Neural cell (in vitro differentiated cells): ENCODE data around the gene HIC1. TPM values are rescaled to one million over a fixed set of nuclear protein-coding genes. Genes with fewer than 3 reads are reported as not detected.

Experiments
- H2AFZ ChIP-seq: fragments of 200-600, 300-800 bp; sonication (generic), shearing (Covaris generic); 2 replicates; pipeline ENCODE4 v1.6.0; 2014; ENCODE audit warnings: low read depth, mild to moderate bottlenecking, antibody characterized with exemption, low read length, moderate library complexity
- H3F3A ChIP-seq: fragments of 200-600 bp; shearing (Covaris generic); 2 replicates; pipeline ENCODE4 v1.6.1; 2016; ENCODE audit warnings: mild to moderate bottlenecking, moderate library complexity, mixed read lengths, antibody characterized with exemption, low read length; ENCODE audit not compliant: insufficient read depth, poor library complexity, severe bottlenecking
- H3K27ac ChIP-seq: fragments of 200-600, 300-800 bp; sonication (generic), shearing (Covaris generic); 2 replicates; pipeline ENCODE4 v1.5.1; 2014; ENCODE audit warnings: mild to moderate bottlenecking, low read length, moderate library complexity
- H3K27me3 ChIP-seq: fragments of 300-800, 200-600 bp; sonication (generic), shearing (Covaris generic); 2 replicates; pipeline ENCODE4 v1.6.0; 2014; ENCODE audit warnings: mild to moderate bottlenecking, low read depth, low read length, moderate library complexity; ENCODE audit not compliant: insufficient read depth
- H3K36me3 ChIP-seq: fragments of 300-800, 200-600 bp; sonication (generic), shearing (Covaris generic); 2 replicates; pipeline ENCODE4 v1.5.1; 2014; ENCODE audit warnings: mild to moderate bottlenecking, antibody characterized with exemption, low read length, moderate library complexity; ENCODE audit not compliant: insufficient read depth
- H3K4me2 ChIP-seq: fragments of 300-800, 200-600 bp; sonication (generic), shearing (Covaris generic); 2 replicates; pipeline ENCODE4 v1.6.0; 2014; ENCODE audit warnings: mild to moderate bottlenecking, low read length
- H3K4me3 ChIP-seq: fragments of 300-800, 200-600 bp; sonication (generic), shearing (Covaris generic); 2 replicates; pipeline ENCODE4 v1.5.1; 2014; ENCODE audit warnings: mild to moderate bottlenecking, low read length, moderate library complexity
- H3K79me2 ChIP-seq: fragments of 200-600 bp; shearing (Covaris generic); replicated peaks from 2 replicates; pipeline ENCODE4 v1.6.0; 2014; ENCODE audit warnings: mild to moderate bottlenecking, low read length, moderate library complexity; ENCODE audit not compliant: insufficient read depth
- H3K9ac ChIP-seq: fragments of 300-800, 200-600 bp; sonication (generic), shearing (Covaris generic); 2 replicates; pipeline ENCODE4 v1.6.1; 2016; ENCODE audit warnings: mild to moderate bottlenecking, low read length, mixed read lengths
- H3K9me2 ChIP-seq: fragments of 200-600 bp; shearing (Covaris generic); 2 replicates; pipeline ENCODE4 v1.6.1; 2016; ENCODE audit warnings: mild to moderate bottlenecking, low read length, mixed read lengths; ENCODE audit not compliant: insufficient read depth
- H3K9me3 ChIP-seq: fragments of 200-600, 300-800 bp; sonication (generic), shearing (Covaris generic); 2 replicates; pipeline ENCODE4 v1.6.1; 2016; ENCODE audit warnings: mild to moderate bottlenecking, mixed run types, low read length, moderate library complexity, mixed read lengths
- H4K20me1 ChIP-seq: fragments of 200-600 bp; shearing (Covaris generic); 2 replicates; pipeline ENCODE4 v1.6.1; 2016; ENCODE audit warnings: mild to moderate bottlenecking, mixed run types; ENCODE audit not compliant: insufficient read depth
- EP300 ChIP-seq: fragments of 450-650 bp; conservative IDR thresholded peaks from 2 replicates; pipeline ENCODE4 v1.6.1; 2014; ENCODE audit warnings: antibody characterized with exemption, mild to moderate bottlenecking, moderate library complexity; ENCODE audit not compliant: poor library complexity, severe bottlenecking
- EZH2 ChIP-seq: fragments of 200-600, 300-800 bp; shearing (Covaris generic), sonication (generic); IDR thresholded peaks from 2 replicates; pipeline ENCODE4 v1.6.1; 2014; ENCODE audit warnings: antibody characterized with exemption, low read length, borderline replicate concordance, mild to moderate bottlenecking; ENCODE audit not compliant: insufficient read depth, poor library complexity, severe bottlenecking
- MXI1 ChIP-seq: fragments of 450-650 bp; conservative IDR thresholded peaks from 2 replicates; pipeline ENCODE4 v1.6.1; 2014; ENCODE audit warnings: antibody characterized with exemption, mild to moderate bottlenecking; ENCODE audit not compliant: poor library complexity, severe bottlenecking
- POLR2AphosphoS5 ChIP-seq: IDR thresholded peaks from 2 replicates; pipeline ENCODE4 v1.6.1; 2012
- RAD21 ChIP-seq: fragments of 450-650 bp; conservative IDR thresholded peaks from 2 replicates; pipeline ENCODE4 v1.6.1; 2014; ENCODE audit warnings: antibody characterized with exemption, mild to moderate bottlenecking, moderate library complexity
- SMC3 ChIP-seq: fragments of 450-650 bp; conservative IDR thresholded peaks from 2 replicates; pipeline ENCODE4 v1.6.1; 2014; ENCODE audit warnings: antibody characterized with exemption, mild to moderate bottlenecking, moderate library complexity; ENCODE audit not compliant: poor library complexity
- TAF1 ChIP-seq: IDR thresholded peaks from 2 replicates; pipeline ENCODE4 v1.6.1; 2012; ENCODE audit warnings: low read depth
- polyA plus RNA-seq: library from polyadenylated mRNA; depleted of rRNA; stranded (reverse); fragments of >200 nt; gene quantifications from 2 replicates; pipeline ENCODE4 v1.2.3, GENCODE V29; 2014
- TF ChIP-seq, protein P1 (sequence below): fragments of 450-650 bp; IDR thresholded peaks from 2 replicates; pipeline ENCODE4 v1.5.1; 2014; ENCODE audit warnings: antibody characterized with exemption, mild to moderate bottlenecking, moderate library complexity; ENCODE audit not compliant: poor library complexity, severe bottlenecking
- TF ChIP-seq, protein P2 (sequence below): IDR thresholded peaks from 2 replicates; pipeline ENCODE4 v1.6.1; 2012; ENCODE audit warnings: borderline replicate concordance

Gene HIC1
- polyA plus RNA-seq, 1 donor from 2014 or later, result 2.8 TPM

DNA sequence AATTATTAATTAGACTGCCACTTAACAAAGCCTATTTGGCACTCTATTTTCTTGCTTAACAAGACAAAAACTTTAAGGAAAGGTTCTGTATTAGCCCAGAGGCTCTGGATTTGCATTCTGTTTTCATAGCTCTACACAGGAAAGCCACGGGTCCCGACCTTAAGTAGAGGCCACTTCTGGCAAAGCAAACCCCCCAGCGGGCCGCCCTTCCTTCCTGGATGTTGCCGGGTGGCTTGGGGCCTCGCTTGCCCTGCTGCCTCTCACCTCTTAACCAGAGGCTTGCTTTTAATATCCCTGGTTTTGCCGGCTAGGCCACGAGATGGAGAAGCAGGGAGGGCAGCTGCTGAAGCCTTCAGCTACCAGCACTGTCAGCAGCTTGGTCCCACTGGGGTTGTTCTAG is 34.2 kb upstream of the HIC1 start:
- TF ChIP-seq, protein P1, sequence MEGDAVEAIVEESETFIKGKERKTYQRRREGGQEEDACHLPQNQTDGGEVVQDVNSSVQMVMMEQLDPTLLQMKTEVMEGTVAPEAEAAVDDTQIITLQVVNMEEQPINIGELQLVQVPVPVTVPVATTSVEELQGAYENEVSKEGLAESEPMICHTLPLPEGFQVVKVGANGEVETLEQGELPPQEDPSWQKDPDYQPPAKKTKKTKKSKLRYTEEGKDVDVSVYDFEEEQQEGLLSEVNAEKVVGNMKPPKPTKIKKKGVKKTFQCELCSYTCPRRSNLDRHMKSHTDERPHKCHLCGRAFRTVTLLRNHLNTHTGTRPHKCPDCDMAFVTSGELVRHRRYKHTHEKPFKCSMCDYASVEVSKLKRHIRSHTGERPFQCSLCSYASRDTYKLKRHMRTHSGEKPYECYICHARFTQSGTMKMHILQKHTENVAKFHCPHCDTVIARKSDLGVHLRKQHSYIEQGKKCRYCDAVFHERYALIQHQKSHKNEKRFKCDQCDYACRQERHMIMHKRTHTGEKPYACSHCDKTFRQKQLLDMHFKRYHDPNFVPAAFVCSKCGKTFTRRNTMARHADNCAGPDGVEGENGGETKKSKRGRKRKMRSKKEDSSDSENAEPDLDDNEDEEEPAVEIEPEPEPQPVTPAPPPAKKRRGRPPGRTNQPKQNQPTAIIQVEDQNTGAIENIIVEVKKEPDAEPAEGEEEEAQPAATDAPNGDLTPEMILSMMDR, result no peak
- TF ChIP-seq MXI1, result no peak
- TF ChIP-seq EZH2, result no peak
- no peak for TF ChIP-seq SMC3
- TF ChIP-seq TAF1, result no peak
- TF ChIP-seq POLR2AphosphoS5, result no peak
- no peak for TF ChIP-seq EP300
- TF ChIP-seq RAD21, result no peak
- TF ChIP-seq, protein P2, sequence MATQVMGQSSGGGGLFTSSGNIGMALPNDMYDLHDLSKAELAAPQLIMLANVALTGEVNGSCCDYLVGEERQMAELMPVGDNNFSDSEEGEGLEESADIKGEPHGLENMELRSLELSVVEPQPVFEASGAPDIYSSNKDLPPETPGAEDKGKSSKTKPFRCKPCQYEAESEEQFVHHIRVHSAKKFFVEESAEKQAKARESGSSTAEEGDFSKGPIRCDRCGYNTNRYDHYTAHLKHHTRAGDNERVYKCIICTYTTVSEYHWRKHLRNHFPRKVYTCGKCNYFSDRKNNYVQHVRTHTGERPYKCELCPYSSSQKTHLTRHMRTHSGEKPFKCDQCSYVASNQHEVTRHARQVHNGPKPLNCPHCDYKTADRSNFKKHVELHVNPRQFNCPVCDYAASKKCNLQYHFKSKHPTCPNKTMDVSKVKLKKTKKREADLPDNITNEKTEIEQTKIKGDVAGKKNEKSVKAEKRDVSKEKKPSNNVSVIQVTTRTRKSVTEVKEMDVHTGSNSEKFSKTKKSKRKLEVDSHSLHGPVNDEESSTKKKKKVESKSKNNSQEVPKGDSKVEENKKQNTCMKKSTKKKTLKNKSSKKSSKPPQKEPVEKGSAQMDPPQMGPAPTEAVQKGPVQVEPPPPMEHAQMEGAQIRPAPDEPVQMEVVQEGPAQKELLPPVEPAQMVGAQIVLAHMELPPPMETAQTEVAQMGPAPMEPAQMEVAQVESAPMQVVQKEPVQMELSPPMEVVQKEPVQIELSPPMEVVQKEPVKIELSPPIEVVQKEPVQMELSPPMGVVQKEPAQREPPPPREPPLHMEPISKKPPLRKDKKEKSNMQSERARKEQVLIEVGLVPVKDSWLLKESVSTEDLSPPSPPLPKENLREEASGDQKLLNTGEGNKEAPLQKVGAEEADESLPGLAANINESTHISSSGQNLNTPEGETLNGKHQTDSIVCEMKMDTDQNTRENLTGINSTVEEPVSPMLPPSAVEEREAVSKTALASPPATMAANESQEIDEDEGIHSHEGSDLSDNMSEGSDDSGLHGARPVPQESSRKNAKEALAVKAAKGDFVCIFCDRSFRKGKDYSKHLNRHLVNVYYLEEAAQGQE, result no peak
- Histone ChIP-seq H2AFZ (no peak overlapping the region), H3F3A (no peaks in the 10 kb centered on the region), H3K4me3 (no peak overlapping the region), H3K9me3 (no peaks in the 10 kb centered on the region), H4K20me1 (no peaks in the 10 kb centered on the region), H3K9ac (no peak overlapping the region), H3K9me2 (no peaks in the 10 kb centered on the region), H3K36me3 (no peaks in the 10 kb centered on the region), H3K79me2 (no peaks in the 10 kb centered on the region), H3K4me2 (no peak overlapping the region), H3K27me3 (peaks cover 16% of the 10 kb centered on the region), H3K27ac (no peak overlapping the region)

DNA sequence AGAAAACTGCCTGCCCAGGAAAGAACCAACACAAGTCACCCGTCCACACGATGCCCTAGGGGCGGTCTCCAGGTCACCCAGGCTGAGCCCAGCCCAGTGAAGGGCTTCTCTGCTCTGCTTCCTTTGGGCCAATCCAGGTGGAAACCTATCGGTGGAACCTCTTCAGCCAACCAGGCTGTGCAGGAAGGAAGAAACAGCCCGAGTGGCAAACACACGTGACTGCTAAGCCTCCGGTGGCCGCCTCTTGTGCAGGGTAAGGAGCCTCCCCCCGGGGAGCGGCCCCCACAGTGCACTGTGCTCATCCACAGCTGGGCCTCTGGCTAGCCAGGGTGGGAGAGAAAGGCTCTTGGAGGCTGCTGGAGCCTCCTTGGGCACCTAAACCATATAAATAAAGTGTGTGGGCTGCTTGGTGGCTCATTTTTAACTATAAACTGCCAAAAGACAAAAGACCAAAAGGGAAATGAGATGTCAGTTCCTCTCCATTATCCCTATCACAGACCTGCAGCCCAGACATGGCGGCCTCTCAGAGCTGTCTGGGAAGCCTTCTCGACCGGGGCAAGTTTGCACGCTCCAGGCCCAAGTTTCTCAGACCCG is 32.2 kb upstream of the HIC1 start:
- H3K27me3 ChIP-seq, result peaks cover 24% of the 10 kb centered on the region
- H2AFZ ChIP-seq, result no peak overlapping the region
- peak overlapping the region; percentile 34 for H3K27ac ChIP-seq
- H3K9me3 ChIP-seq, result no peaks in the 10 kb centered on the region
- peak overlapping the region; percentile 51 for H3K9ac ChIP-seq
- peak overlapping the region; percentile 90 for H3K4me3 ChIP-seq
- no peaks in the 10 kb centered on the region for H4K20me1 ChIP-seq
- H3F3A ChIP-seq, result no peaks in the 10 kb centered on the region
- no peaks in the 10 kb centered on the region for H3K79me2 ChIP-seq
- TF ChIP-seq, protein P2, result no peak
- TF ChIP-seq, protein P1, result no peak
- no peak for TF ChIP-seq RAD21
- no peak for TF ChIP-seq MXI1
- no peak for TF ChIP-seq SMC3
- no peak for TF ChIP-seq POLR2AphosphoS5
- TF ChIP-seq EZH2, result no peak
- no peak for TF ChIP-seq TAF1
- H3K36me3 ChIP-seq, result no peaks in the 10 kb centered on the region
- peak overlapping the region; percentile 2 for H3K4me2 ChIP-seq
- H3K9me2 ChIP-seq, result no peaks in the 10 kb centered on the region
